ENCODE results near the gene HSPD1.
A peak's percentile ranks its signal among the peaks of the same experiment; 100 is the strongest.

HSPD1 gene

GRCh38 chr2:197499594-197500502 is at the start of gene HSPD1, which contains the start of gene HSPE1:
TSS of gene HSPD1 (minus strand) at chr2:197499840. CDS start at chr2:197498848, 992 bp downstream.
TSS of gene HSPE1 (plus strand) at chr2:197500379. CDS start at chr2:197500437, 58 bp downstream.
- H3K4me3 ChIP-seq (ENCODE audit: low read depth, low read length), result peak within 1 kb of the TSS; percentile 96
- peak; percentile 99 for DNase-seq
- no peak for TF ChIP-seq CTCF (IDR thresholded peaks at IDR 0.05; ENCODE audit: low read depth, low read length, missing control alignments)
- H3K27me3 ChIP-seq (replicated peaks), result no peaks in the 10 kb centered on the region
- H3K27ac ChIP-seq, result peak within 1 kb of the TSS; percentile 73
- peaks cover 32% of the 10 kb centered on the region for H3K36me3 ChIP-seq (replicated peaks)
- in situ Hi-C loops (cut with HindIII; ENCODE audit: low pct_ligation_motif_present, low sequenced_read_pairs), result no loop called here

GRCh38 chr2:197548582-197548981 is 48.9 kb upstream of the HSPD1 start:
- in situ Hi-C loops (cut with HindIII; ENCODE audit: low pct_ligation_motif_present, low sequenced_read_pairs), result no loop called here
- Histone ChIP-seq H3K36me3 (replicated peaks) (peaks cover 16% of the 10 kb centered on the region), H3K27ac (no peak overlapping the region), H3K4me3 (ENCODE audit: low read depth, low read length) (no peak overlapping the region), H3K27me3 (replicated peaks) (no peaks in the 10 kb centered on the region)
- no peak for DNase-seq
- TF ChIP-seq CTCF (IDR thresholded peaks at IDR 0.05; ENCODE audit: low read depth, low read length, missing control alignments), result no peak

- DNase-seq, result no peak
- in situ Hi-C loops (cut with HindIII; ENCODE audit: low pct_ligation_motif_present, low sequenced_read_pairs), result no loop called here
- TF ChIP-seq CTCF (IDR thresholded peaks at IDR 0.05; ENCODE audit: low read depth, low read length, missing control alignments), result no peak
- H3K4me3 ChIP-seq (ENCODE audit: low read depth, low read length), result no peak overlapping the region
- no peaks in the 10 kb centered on the region for H3K27me3 ChIP-seq (replicated peaks)
- H3K36me3 ChIP-seq (replicated peaks), result peaks cover 25% of the 10 kb centered on the region
- H3K27ac ChIP-seq, result no peak overlapping the region
These were observed 47.7 kb upstream of the HSPD1 start for GRCh38 chr2:197547163-197547900.

GRCh38 chr2:197543206-197543605 is 43.6 kb upstream of the HSPD1 start:
- Histone ChIP-seq H3K36me3 (replicated peaks) (peaks cover 23% of the 10 kb centered on the region), H3K4me3 (ENCODE audit: low read depth, low read length) (no peak overlapping the region), H3K27ac (no peak overlapping the region), H3K27me3 (replicated peaks) (no peaks in the 10 kb centered on the region)
- TF ChIP-seq CTCF (IDR thresholded peaks at IDR 0.05; ENCODE audit: low read depth, low read length, missing control alignments), result no peak
- in situ Hi-C loops (cut with HindIII; ENCODE audit: low pct_ligation_motif_present, low sequenced_read_pairs), result no loop called here
- DNase-seq, result no peak

- no peaks in the 10 kb centered on the region for H3K27me3 ChIP-seq (replicated peaks)
- H3K27ac ChIP-seq, result no peak overlapping the region
- H3K4me3 ChIP-seq (ENCODE audit: low read depth, low read length), result no peak overlapping the region
- DNase-seq, result no peak
- in situ Hi-C loops (cut with HindIII; ENCODE audit: low pct_ligation_motif_present, low sequenced_read_pairs), result no loop called here
- peaks cover 27% of the 10 kb centered on the region for H3K36me3 ChIP-seq (replicated peaks)
- no peak for TF ChIP-seq CTCF (IDR thresholded peaks at IDR 0.05; ENCODE audit: low read depth, low read length, missing control alignments)
These were observed 40.1 kb upstream of the HSPD1 start for GRCh38 chr2:197539734-197540133.

All from brain microvascular endothelial cell (primary cell).